AG04449 (cell line): ENCODE results near the gene WDR70.

Source experiments
- CTCF ChIA-PET: fragments of 350-600 bp; formaldehyde crosslinking; extraction: SDS; loops from one replicate; lab custom pipeline; 2021; ENCODE audit warnings: antibody characterized with exemption; lab: Yijun Ruan, JAX
- POLR2A ChIA-PET: fragments of 400-600, 350-600 bp; formaldehyde crosslinking; extraction: SDS; loops from one replicate; lab custom pipeline; 2020; ENCODE audit warnings: antibody characterized with exemption, inconsistent platforms; lab: Yijun Ruan, JAX
- DNase-seq: peaks from one replicate; pipeline ENCODE4 v3.0.0-alpha.2; 2010; ENCODE audit warnings: low read depth, low spot score
- H3K4me3 ChIP-seq: 2 replicates; pipeline ENCODE4 v1.5.1; 2011; ENCODE audit warnings: low read depth, mild to moderate bottlenecking, control low read depth, low read length
- TF ChIP-seq, protein P1 (sequence below): IDR thresholded peaks from one replicate; pipeline ENCODE4 v1.5.1; 2011; ENCODE audit warnings: mild to moderate bottlenecking, moderate library complexity, low read length, control low read depth, inconsistent platforms; ENCODE audit not compliant: insufficient read depth; ENCODE audit errors: missing control alignments

Gene WDR70

DNA sequence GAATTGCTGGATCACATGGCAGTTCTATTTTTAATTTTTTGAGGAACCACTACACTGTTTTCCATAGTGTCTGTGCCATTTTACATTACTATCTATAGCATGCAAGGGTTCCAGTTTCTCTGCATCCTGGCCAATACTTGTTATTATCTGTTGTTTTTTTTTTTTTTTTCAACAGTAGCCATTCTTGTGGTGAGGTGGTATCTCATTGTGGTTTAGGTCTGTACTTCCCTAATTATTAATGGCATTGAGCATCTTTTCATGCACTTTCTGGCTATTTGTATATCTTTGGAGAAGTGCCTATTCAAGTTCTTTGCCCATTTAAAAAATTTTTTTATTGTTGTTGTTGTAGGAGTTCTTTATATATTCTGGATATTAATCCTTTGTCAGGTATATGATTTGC is 363.0 kb downstream of the WDR70 start:
- TF ChIP-seq, protein P1, sequence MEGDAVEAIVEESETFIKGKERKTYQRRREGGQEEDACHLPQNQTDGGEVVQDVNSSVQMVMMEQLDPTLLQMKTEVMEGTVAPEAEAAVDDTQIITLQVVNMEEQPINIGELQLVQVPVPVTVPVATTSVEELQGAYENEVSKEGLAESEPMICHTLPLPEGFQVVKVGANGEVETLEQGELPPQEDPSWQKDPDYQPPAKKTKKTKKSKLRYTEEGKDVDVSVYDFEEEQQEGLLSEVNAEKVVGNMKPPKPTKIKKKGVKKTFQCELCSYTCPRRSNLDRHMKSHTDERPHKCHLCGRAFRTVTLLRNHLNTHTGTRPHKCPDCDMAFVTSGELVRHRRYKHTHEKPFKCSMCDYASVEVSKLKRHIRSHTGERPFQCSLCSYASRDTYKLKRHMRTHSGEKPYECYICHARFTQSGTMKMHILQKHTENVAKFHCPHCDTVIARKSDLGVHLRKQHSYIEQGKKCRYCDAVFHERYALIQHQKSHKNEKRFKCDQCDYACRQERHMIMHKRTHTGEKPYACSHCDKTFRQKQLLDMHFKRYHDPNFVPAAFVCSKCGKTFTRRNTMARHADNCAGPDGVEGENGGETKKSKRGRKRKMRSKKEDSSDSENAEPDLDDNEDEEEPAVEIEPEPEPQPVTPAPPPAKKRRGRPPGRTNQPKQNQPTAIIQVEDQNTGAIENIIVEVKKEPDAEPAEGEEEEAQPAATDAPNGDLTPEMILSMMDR, result no peak
- POLR2A ChIA-PET, result no interaction called here
- CTCF ChIA-PET, result interaction anchor here (1.1 to 11.6 kb wide), 2 partner anchors 8 to 18 kb away, joined by 5 to 107 read pairs; no protein-coding TSS in a partner anchor
- no peak overlapping the region for H3K4me3 ChIP-seq
- no peak for DNase-seq

DNA sequence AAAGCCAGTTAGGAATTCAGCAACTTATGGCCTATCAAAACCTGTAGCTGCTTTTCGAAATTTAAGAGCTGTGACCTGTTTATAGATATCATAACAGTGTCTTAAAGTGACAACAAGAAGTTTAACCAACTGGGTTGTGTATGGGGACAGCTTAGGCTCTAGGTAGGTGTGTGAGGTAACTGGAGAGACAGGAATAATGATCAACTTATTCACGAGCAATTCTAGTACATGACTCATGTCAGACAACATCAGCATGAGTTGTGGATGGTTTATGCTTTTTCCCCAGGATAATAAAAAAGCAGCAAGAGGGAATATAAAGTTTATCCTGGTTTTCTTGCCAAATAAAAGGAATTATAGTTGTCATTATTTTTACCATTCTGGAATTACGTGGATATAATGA is 372.1 kb downstream of the WDR70 start:
- CTCF ChIA-PET, result interaction anchor here (0.9 to 1.7 kb wide), 3 partner anchors 10 to 13 kb away, joined by 3 to 5 read pairs (median 3); no protein-coding TSS in a partner anchor
- TF ChIP-seq, protein P1, result no peak
- no peak overlapping the region for H3K4me3 ChIP-seq
- no peak for DNase-seq
- POLR2A ChIA-PET, result no interaction called here

DNA sequence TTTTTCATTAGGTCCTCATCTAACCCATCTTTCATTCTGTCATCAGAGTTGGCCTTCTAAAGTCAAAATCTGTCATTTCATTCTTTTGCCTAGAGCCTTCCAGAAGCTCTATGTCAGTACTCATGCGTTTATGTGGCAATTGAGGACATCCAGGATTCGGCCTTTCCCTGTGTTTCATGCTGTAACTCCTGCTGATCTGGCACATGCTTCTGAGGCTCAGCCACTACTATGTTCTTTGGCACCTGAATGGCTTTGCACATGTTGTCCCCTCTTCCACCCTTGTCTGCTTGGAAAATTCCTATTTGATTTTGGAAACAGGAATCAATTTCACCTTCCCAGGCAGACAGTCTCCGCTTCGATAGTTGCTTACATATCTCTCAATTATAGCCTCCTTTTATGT is 375.9 kb downstream of the WDR70 start:
- ChIA-PET POLR2A (no interaction called here), CTCF (no interaction called here)
- no peak for DNase-seq
- H3K4me3 ChIP-seq, result no peak overlapping the region
- TF ChIP-seq, protein P1, result no peak

DNA sequence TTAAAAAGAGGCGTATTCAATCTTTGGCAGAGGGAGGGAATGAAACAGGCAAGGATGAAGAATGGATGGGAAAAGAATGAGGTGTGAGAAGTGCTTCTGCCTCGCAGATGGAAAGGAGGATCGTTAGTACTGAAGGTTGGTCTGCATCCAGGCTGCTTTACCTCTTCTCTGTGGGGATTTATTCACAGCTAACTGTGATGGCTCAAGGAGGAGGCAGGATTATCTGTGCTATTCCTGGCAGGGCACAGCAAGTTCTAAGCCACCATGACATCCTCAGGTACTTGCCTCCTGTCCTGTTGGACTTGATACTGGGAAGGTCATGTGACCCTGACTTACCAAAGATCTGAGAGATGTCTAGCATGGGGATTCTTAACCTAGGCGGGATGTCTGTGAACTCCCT is 376.5 kb downstream of the WDR70 start:
- ChIA-PET CTCF (interaction anchor here (1.0 kb wide), 1 partner anchor 33 kb away, joined by 3 read pairs; no protein-coding TSS in a partner anchor), POLR2A (no interaction called here)
- TF ChIP-seq, protein P1, result no peak

DNA sequence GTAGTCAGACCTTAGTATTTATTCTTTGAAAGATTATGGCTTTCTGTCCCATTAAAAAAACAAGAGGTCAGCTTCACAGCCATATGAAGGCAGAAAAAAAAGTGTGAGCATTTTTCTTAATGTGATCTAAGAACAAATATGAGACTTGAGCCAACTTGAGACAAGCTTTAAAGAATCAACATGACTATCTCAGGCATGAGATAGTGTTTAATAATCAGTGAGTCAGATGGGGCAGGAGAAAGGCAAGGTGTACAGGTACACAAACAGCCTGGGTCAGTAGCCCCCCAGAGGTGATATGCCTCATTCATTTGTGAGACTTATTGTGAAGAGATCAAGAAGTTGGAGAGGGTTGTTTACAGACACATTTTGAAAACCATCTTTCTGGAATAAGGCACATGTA is 377.1 kb downstream of the WDR70 start:
- TF ChIP-seq, protein P1, result no peak
- ChIA-PET CTCF (interaction anchor here (1.0 kb wide), 1 partner anchor 33 kb away, joined by 3 read pairs; no protein-coding TSS in a partner anchor), POLR2A (no interaction called here)
- no peak for DNase-seq
- no peak overlapping the region for H3K4me3 ChIP-seq

More for the DNA sequence above, 376.5 kb downstream of the WDR70 start:
- no peak overlapping the region for H3K4me3 ChIP-seq
- no peak for DNase-seq

DNA sequence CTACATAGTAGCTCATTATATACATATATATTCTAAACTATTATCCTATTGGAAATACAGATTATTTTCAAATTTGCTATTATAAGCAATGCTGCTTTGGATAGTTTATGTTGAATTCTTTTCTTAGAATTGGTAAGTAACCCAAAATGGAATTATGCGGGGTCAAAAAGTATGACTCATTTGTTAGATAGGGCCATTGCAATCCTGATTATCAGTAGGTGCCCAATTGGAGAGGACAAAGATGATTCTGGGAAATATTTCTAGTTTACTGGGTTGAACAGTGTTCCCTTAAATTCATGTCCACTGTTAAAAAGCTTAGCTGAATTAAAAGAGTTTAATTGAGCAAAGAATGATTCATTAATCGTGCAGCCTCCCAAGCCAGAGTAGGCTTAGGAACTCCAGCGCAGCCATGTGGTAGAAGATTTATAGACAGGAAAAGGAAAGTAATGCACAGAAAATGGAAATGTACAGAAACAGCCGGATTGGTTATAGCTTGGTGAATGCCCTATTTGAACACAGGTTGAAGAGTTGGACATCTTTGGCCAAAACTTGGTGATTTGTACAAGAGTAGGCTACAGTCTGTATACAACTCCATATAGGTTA is 379.0 kb downstream of the WDR70 start:
- no peak for DNase-seq
- CTCF ChIA-PET, result interaction anchor here (0.8 to 2.0 kb wide), 6 partner anchors 17 to 435 kb away, joined by 3 to 12 read pairs (median 4); no protein-coding TSS in a partner anchor
- POLR2A ChIA-PET, result interaction anchor here (0.7 to 1.3 kb wide), 2 partner anchors 11 to 14 kb away, joined by 3 read pairs; no protein-coding TSS in a partner anchor

More for the DNA sequence above, 379.0 kb downstream of the WDR70 start:
- TF ChIP-seq, protein P1, result no peak
- no peak overlapping the region for H3K4me3 ChIP-seq
